Renal pelvis (tissue), 4 donors: Measurements from ENCODE around the gene NUDT9. TPM values are rescaled to one million over a fixed set of nuclear protein-coding genes. Genes with fewer than 3 reads are reported as not detected.
"Not testable (repeated sequence)": the region's sequence is repeated elsewhere in the genome, so short reads cannot be mapped to it uniquely, and the experiment has no call there.

Experiments
- DNase-seq: peaks from one replicate; pipeline ENCODE4 v3.0.0-alpha.2; 2013
- polyA plus RNA-seq, 3 donors: library from polyadenylated mRNA; unstranded; fragments of 120-200 nt; gene quantifications; one replicate each; pipeline ENCODE4 v1.2.1, GENCODE V29; 2013; ENCODE audit not compliant: insufficient read length in 3 of 3

NUDT9 gene
- polyA plus RNA-seq, 3 donors, result 57.8 to 69.9 (median 68.7) TPM

- no peak for DNase-seq
Measured at GRCh38 chr4:87399954-87400353, 22.4 kb upstream of the NUDT9 start.

GRCh38 chr4:87403732-87404131 lies 18.6 kb upstream of the NUDT9 start:
- DNase-seq, result not testable (repeated sequence)

- DNase-seq, result no peak
Measured at GRCh38 chr4:87405211-87405820, 17.1 kb upstream of the NUDT9 start.

- DNase-seq, result no peak
Measured at GRCh38 chr4:87406462-87406861, 15.9 kb upstream of the NUDT9 start.

GRCh38 chr4:87406902-87407301 lies 15.5 kb upstream of the NUDT9 start:
- DNase-seq, result not testable (repeated sequence)

GRCh38 chr4:87409420-87409939 lies 12.9 kb upstream of the NUDT9 start:
- DNase-seq, result no peak

- no peak for DNase-seq
Measured at GRCh38 chr4:87410157-87410556, 12.2 kb upstream of the NUDT9 start.

GRCh38 chr4:87410679-87411078 lies 11.7 kb upstream of the NUDT9 start:
- DNase-seq, result no peak

- DNase-seq, result no peak
Measured at GRCh38 chr4:87414816-87415215, 7.6 kb upstream of the NUDT9 start.

- no peak for DNase-seq
Measured at GRCh38 chr4:87416965-87417364, 5.4 kb upstream of the NUDT9 start.

GRCh38 chr4:87418410-87418809 lies 4.0 kb upstream of the NUDT9 start:
- DNase-seq, result not testable (repeated sequence)

GRCh38 chr4:87419578-87420249 lies 2.7 kb upstream of the NUDT9 start:
- DNase-seq, result no peak

GRCh38 chr4:87420276-87420830 lies 2.0 kb upstream of the NUDT9 start:
- DNase-seq, result no peak

- no peak for DNase-seq
Measured at GRCh38 chr4:87423317-87424098, 1.1 kb downstream of the NUDT9 start.

- not testable (repeated sequence) for DNase-seq
Measured at GRCh38 chr4:87424099-87424543, 1.7 kb downstream of the NUDT9 start.

- no peak for DNase-seq
Measured at GRCh38 chr4:87425711-87426110, 3.3 kb downstream of the NUDT9 start.

GRCh38 chr4:87426865-87427517 lies 4.6 kb downstream of the NUDT9 start:
- DNase-seq, result no peak

GRCh38 chr4:87427518-87427868 lies 5.1 kb downstream of the NUDT9 start:
- no peak for DNase-seq

GRCh38 chr4:87428979-87429378 lies 6.6 kb downstream of the NUDT9 start:
- no peak for DNase-seq

- no peak for DNase-seq
Measured at GRCh38 chr4:87430038-87430437, 7.7 kb downstream of the NUDT9 start.

- DNase-seq, result no peak
Measured at GRCh38 chr4:87433342-87433741, 11.0 kb downstream of the NUDT9 start.

- no peak for DNase-seq
Measured at GRCh38 chr4:87442889-87443288, 20.5 kb downstream of the NUDT9 start.
